HG02852 (cell line): Measurements from ENCODE around the gene KLLN.
A peak's percentile ranks its signal among the peaks of the same experiment; 100 is the strongest.
"Not testable (repeated sequence)": the region's sequence is repeated elsewhere in the genome, so short reads cannot be mapped to it uniquely, and the experiment has no call there.

Source experiments
- ATAC-seq: cut with Tn5 transposase; IDR thresholded peaks from one replicate; pipeline ENCODE4 v1.9.1; 2021; ENCODE audit warnings: mild to moderate bottlenecking, moderate library complexity; ENCODE audit not compliant: unreplicated experiment

The KLLN gene, protein sequence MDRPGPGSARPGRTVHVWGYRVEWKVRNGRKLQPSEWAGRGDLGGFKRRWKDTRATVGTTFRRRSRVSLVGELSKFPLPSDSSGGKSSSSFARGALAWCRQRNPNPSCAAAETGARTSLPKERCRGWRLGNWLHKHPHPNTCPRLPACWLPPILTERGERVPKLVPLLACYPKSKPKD

DNA sequence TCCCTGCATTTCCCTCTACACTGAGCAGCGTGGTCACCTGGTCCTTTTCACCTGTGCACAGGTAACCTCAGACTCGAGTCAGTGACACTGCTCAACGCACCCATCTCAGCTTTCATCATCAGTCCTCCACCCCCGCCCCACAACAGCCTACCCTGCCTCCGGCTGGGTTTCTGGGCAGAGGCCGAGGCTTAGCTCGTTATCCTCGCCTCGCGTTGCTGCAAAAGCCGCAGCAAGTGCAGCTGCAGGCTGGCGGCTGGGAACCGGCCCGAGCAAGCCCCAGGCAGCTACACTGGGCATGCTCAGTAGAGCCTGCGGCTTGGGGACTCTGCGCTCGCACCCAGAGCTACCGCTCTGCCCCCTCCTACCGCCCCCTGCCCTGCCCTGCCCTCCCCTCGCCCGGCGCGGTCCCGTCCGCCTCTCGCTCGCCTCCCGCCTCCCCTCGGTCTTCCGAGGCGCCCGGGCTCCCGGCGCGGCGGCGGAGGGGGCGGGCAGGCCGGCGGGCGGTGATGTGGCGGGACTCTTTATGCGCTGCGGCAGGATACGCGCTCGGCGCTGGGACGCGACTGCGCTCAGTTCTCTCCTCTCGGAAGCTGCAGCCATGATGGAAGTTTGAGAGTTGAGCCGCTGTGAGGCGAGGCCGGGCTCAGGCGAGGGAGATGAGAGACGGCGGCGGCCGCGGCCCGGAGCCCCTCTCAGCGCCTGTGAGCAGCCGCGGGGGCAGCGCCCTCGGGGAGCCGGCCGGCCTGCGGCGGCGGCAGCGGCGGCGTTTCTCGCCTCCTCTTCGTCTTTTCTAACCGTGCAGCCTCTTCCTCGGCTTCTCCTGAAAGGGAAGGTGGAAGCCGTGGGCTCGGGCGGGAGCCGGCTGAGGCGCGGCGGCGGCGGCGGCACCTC, at the start of gene KLLN, which contains the start of gene PTEN:
TSS of gene KLLN (minus strand) at position 481 of the 891 bp plus-strand sequence. CDS start 1,046 bp downstream, outside the sequence.
TSS of gene PTEN (plus strand) at position 573 of the 891 bp plus-strand sequence. CDS start 845 bp downstream, outside the sequence.
- ATAC-seq = peak; percentile 41

DNA sequence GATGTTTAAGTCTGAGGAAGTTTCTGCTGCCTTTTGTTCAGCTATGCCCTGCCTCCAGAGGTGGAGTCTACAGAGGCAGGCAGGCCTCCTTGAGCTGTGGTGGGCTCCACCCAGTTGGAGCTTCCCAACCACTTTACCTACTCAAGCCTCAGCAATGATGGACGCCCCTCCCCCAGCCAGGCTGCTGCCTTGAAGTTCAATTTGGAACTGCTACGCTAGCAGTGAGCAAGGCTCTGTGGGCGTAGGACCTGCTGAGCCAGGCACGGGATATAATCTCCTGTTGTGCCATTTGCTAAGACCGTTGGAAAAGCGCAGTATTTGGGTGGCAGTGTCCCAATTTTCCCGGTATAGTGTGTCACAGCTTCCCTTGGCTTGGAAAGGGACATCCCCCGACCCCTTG, 40.1 kb upstream of the KLLN start:
- not testable (repeated sequence) for ATAC-seq

DNA sequence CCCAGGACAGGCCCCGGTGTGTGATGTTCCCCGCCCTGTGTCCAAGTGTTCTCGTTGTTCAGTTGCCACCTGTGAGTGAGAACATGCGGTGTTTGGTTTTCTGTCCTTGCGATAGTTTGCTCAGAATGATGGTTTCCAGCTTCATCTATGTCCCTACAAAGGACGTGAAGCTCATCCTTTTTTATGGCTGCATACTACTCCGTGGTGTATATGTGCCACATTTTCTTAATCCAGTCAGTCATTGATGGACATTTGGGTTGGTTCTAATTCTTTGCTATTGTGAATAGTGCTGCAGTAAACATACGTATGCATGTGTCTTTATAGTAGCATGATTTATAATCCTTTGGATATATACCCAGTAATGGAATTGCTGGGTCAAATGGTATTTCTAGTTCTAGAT, 34.6 kb upstream of the KLLN start:
- ATAC-seq = not testable (repeated sequence)

DNA sequence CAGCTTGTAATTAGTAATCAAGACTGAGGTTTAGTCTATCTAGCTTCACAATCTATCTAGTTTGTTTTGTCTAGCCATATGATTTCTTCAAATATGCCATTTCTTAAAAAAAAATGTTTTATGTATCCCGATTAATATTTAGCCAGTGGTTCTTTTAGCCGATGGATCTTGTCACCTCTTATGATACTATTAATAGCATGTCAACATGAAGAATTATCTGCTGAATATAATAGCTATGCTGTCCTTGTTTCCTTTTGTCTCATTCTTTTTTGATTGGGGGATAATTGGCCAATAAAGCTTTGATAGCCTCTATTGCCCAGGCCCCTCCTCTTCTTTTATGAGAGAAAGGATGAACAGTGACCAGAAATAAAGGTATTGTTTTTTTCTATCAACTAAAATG, 32.9 kb upstream of the KLLN start:
- ATAC-seq = no peak

DNA sequence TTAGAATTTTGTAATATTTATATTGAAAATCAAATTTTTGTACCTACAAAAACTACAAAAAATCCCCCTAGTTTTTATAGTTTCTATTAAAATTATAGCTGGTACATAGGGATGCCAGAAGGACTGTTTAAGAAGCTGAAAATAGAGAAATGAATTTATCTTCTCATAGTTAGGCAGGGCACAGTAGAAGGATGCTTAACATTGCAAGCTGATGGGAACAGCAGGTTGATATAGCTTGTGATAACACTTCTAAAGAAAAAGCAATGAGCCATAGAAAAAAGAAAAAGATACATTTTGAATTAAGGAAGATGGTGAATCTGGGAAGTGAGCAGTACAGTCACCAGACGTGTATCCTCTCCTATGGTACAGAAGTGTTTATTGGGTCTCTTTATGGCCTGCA, 32.1 kb upstream of the KLLN start:
- no peak for ATAC-seq

DNA sequence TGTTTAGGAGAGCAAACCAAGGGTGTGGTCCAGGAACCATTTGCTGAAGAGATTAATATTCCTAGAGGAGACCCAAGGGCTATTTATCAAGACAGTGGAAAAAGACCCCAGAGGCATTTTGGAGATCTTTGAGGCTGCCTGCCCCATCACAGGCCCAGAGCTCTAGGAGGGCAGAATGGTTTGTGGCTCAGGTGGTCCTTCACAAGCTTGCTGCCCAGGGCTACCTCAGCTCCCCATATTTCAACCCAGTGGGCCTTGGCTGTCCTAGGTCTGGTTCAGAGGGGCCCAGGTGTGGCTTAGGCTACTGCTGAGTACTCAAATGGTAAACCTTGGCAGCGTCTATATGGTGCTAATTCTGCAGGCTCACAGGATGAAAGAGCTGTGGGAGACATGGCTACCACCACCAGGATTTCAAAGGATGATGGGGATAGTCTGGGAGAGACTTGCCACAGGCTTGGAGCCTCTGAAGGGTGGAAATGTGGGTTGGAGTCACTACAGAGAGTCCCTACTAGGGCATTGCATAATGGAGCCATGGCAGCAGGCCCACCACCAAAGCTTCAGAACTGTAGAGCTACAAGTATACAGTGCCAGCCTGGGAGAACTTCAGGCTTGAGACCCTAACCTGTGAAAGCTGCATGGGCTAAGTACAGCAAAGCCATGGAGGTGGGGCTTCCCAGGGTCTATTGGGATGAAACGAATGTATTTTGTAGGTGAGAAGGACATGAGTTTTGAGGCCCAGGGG, 24.4 kb upstream of the KLLN start:
- no peak for ATAC-seq

DNA sequence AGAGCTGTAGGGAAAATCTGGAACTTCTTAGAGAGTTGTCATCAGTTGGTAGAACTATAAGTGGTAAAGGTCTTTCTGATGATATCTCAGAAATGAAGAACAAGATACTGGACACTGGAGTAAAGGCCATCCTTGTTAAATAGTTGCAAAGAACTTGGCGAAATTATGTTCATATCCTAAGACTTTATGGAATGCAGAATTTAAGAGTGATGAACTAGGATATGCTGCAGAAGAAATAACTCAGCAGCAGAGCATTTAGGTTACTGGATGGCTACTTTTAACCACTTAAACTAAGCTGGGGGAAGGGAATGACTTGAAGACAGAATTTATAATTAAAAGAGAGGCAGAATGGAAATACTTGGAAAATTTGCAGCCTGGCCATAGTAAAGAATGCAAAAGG, 23.8 kb upstream of the KLLN start:
- ATAC-seq = no peak

DNA sequence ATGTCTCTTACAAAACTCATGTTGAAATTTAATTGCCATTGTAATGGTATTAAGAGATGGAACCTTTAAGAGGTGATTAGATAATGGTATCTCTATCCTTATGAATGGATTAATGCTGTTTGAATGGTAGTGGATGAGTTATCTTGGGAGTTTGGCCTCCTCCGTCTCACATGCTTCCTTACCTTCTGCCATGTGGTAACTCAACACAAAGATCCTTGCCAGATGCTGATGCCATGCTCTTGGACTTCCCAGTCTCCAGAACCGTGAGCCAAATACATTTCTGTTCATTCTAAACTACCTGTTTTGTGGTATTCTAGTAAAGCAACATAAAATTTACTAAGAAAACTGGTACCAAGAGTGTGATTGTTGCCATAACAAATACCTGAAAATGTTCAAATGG, 23.3 kb upstream of the KLLN start:
- no peak for ATAC-seq

DNA sequence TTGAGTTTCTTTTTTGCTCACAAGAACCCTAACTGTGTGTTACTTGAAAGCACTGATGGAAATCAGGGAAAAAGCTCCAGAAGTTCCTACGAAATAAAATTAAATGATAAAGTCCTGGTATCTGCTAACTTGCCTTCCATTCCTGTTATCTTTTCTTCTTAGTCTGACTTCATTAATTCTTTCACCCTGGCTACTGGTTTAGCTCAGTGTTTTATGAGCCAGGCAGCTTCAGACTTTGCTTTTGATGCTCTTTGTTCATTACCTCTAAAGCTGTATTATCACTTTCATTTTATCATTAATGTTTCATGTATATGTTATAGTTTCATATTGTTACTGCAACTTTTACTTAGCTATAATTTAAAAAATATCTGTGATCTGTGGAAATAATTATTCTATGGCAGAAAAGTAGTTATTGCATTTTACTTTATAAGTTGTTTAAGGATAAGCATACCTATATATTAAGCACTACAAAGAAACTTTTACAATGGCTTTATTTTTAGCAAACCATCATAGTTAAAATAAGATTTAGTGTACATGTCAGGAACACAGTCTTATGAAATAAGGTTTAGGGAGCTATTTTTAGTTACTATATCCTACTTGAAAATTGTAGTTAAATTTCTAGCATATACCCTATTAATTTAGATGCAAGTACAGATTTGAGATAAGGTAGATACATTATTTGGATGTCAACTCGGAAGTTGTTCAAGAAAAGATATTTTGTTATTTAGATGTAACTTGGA, 19.4 kb upstream of the KLLN start:
- no peak for ATAC-seq

DNA sequence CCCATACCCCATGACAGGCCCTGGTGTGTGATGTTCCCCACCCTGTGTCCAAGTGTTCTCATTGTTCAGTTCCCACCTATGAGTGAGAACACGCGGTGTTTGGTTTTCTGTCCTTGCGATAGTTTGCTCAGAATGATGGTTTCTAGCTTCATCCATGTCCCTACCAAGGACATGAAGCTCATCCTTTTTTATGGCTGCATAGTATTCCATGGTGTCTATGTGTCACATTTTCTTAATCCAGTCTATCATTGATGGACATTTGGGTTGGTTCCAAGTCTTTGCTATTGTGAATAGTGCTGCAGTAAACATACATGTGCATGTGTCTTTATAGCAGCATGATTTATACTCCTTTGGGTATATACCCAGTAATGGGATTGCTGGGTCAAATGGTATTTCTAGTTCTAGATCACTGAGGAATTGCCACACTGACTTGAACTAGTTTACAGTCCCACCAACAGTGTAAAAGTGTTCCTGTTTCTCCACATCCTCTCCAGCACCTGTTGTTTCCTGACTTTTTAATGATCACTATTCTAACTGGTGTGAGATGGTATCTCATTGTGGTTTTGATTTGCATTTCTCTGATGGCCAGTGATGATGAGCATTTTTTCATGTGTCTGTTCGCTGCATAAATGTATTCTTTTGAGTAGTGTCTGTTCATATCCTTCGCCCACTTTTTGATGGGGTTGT, 18.2 kb upstream of the KLLN start:
- not testable (repeated sequence) for ATAC-seq

DNA sequence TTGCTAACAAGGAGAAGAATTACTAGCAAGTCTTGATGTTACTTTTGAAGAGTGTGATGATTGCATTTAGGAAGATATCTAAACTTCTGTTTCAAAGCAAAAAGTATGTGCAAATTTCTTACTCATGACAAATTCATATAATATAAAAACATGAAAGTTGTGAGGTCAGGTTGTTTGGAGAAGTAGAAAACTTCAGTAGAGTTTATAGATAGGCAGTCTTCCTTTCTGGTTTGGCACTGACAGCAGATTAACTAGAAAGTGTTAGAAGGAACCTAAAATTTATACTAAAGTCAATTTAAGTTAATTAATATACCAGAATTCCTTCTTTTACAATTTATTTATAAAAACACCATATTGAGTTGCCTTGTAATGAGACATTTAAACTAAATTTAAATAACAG, 17.0 kb upstream of the KLLN start:
- no peak for ATAC-seq

DNA sequence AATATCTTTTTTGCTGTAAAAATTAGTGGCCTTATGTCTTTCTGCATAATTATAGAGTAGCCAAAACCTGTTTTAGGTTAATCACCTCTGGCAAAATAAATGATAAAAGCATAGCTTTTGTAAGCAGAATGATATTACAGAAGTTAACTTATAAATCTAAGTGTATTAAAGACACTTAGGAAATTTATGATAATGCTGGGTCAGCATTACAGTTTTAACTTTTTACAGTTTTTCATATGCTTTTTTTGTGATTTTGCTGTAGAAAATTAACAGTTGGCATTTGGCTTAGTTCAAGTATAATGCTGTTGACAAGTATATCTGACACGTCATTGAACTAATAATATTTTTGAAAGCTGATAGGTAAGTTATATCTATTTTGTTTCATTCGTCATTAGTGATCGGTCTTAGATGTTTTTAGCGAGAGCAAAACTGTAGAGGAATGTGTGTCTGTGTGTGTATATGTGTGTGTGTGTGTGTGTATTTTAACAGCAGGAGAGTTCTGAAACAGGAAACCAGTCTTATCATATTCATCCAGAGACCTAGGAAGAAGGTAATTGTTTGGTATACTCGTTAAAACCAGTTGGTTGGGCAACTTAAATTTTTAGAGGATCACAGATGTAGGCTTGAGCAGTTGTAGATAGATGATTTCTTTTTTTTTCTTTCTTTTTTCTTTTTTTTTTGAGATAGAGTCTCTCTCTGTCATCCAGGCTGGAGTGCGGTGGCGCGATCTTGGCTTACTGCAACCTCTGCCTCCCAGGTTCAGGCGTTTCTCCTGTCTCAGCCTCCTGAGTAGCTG, 15.5 kb upstream of the KLLN start:
- ATAC-seq = no peak

DNA sequence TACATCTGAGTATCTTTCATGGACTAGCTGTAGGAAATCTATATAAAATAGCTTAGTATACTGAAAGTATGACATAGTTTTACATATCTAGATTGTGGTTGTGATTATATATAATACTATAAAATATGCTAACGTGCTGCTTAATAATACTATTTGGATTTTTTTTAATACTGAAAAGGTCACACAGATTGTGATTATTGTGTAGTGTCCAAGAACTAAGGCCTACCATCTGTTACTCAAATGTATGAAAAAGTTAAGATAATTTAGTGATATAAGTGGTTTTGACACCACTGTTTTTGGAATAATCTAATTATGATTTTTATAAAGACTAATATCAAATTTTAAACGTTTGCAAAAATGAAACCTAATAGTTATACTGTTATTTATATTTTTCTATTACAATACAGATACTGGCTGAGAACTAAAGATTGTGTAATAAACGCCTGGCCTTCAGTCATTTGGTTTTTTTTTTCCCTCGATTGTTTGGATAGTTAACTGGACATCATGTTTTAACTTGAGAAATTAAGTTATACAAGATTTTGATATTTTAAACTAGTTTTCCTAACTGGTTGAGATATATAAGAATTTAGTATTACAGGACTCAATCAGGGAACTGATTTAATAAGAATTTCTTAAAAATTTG, 12.7 kb upstream of the KLLN start:
- no peak for ATAC-seq

DNA sequence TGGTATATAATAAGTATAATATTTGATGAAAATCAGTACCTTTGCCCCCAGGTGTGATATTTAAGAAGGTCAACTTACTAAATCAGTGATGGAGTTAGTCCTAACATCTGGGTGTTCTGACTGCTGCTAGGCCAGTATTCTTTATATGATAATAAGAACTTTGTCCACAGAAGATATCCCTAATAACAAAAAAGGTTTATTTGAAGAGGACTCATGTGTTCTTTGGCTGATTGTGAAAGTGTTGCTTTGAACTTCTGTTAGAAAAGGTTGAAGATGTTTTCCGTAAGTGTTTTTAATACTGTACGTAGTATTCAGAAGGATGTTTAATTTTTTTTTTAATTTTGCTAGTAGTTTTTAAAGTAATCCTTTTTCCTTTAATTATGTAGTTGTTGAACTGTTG, 10.3 kb upstream of the KLLN start:
- no peak for ATAC-seq

DNA sequence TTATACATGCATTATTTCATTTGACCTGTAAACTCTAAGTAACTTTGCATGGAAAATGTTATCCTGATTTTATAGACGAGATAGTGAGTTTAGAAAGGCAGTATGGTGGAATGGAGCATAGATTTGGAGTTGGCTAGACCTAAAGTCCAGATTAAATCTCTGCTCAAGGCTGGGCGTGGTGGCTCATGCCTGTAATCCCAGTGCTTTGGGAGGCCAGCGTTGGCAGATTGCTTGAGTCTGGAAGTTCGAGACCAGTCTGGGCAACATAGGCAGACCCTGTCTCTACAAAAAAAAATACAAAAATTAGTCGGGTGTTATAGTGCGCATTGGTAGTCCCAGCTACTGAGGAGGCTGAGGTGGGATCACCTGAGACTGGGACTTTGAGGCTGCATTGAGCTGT, 9.5 kb upstream of the KLLN start:
- ATAC-seq = no peak

DNA sequence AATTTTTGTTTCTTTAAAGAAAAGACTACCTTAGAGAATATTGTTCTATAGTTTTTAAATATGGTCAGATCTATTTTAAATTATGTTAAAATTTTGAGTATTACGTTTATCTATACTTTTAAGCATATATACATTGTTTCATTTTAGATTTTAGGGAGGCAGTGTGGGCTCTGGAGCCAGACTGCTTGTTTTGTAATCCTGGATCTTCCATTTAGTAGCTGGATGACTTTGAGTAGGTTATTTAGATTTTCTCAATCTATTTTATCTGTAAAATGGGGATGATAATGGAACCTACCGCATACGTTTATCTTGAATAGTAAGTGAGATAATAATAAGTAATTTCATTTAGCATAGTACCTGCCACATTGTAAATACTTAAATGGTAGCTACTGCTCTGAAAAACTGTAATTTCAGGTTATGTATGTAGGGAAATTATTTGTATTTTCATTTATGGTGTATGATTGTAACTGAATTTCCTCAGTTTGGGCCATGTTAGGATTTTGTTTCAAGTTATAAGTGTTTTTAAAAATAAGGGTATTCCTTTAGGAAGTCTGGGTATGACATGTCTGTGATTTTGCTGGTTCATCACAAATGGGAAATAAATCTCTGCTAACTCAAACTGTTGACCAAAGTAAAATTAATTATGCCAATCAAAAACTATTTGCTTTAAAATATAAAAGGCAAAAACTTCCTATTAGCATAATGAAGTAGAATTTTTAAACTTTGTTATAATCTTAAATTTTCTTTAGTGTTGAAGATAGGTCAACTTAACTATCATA, 6.6 kb upstream of the KLLN start:
- ATAC-seq = no peak

DNA sequence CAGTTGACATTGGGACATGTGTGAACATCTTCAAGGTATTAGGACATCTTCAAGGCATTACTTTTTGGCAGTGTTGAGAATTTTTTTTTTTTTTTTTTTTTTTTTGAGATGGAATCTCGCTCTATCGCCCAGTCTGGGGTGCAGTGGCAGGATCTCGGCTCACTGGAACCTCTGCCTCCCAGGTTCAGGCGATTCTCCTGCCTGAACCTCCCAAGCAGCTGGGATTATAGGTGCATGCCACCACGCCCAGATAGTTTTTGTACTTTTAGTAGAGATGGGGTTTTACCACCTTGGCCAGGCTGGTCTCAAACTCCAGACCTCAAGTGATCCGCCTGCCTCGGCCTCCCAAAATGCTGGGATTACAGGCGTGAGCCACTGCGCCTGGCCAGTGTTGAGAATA, 5.8 kb upstream of the KLLN start:
- ATAC-seq = not testable (repeated sequence)

DNA sequence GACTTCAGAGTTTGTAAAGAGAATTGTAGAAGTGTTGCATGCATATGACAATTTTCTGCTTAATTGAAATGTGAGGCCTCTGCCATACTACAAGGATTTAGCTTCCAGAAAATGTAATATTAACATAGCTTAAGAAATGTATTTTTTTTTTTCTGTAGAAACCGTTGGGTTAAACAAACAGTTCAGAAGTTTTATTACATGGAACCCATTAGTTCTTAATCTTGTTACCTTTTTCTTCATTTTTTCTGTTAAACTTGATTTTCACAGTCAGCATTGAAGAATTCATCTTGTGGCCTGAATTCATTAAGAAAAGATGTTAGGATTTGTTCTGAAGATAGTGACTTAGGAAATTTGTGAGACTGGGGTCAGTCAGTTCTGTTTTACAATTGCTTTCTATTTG, 4.9 kb upstream of the KLLN start:
- no peak for ATAC-seq
